Keratinocyte (primary cell): Measurements from ENCODE around the gene KCNQ2. TPM values are rescaled to one million over a fixed set of nuclear protein-coding genes. Genes with fewer than 3 reads are reported as not detected.

Experiments used
- DNase-seq: peaks from one replicate; pipeline ENCODE4 v3.0.0-alpha.2; 2011; ENCODE audit warnings: low read depth, missing footprints, low spot score
- FAIRE-seq: peaks from 2 replicates; lab custom pipeline; 2011; peaks lifted over from hg19 to GRCh38; lab: Jason Lieb, UNC
- H2AFZ ChIP-seq: 2 replicates; pipeline ENCODE4 v1.6.0; 2012; ENCODE audit warnings: low read length, control low read depth, inconsistent platforms; ENCODE audit not compliant: control insufficient read depth
- H3K27ac ChIP-seq: 2 replicates; pipeline ENCODE4 v1.5.1; 2011; ENCODE audit warnings: low read length; ENCODE audit not compliant: control insufficient read depth, insufficient read depth
- H3K27me3 ChIP-seq: 3 replicates; pipeline ENCODE4 v1.6.0; 2011; ENCODE audit warnings: low read length; ENCODE audit not compliant: control insufficient read depth, insufficient read depth; ENCODE audit errors: extremely low read depth
- H3K36me3 ChIP-seq, 2 experiments: 2 replicates in 1 of 2; 3 replicates in 1 of 2; pipeline ENCODE4 v1.5.1; 2011; ENCODE audit warnings: low read length in 2 of 2, mild to moderate bottlenecking in 1 of 2; ENCODE audit not compliant: control insufficient read depth in 2 of 2, insufficient read depth in 2 of 2; ENCODE audit errors: extremely low read depth in 1 of 2
- H3K4me1 ChIP-seq: 3 replicates; pipeline ENCODE4 v1.5.1; 2011; ENCODE audit warnings: low read length; ENCODE audit not compliant: control insufficient read depth, insufficient read depth; ENCODE audit errors: extremely low read depth
- H3K4me2 ChIP-seq: 3 replicates; pipeline ENCODE4 v1.6.0; 2011; ENCODE audit warnings: low read depth, low read length; ENCODE audit not compliant: control insufficient read depth, insufficient read depth; ENCODE audit errors: extremely low read depth
- H3K4me3 ChIP-seq, 3 experiments: fragments of 200-600 bp in 1 of 3; sonication (generic) in 1 of 3; 2 replicates in 2 of 3; 3 replicates in 1 of 3; pipeline ENCODE4 v1.5.1; 2011 to 2016; ENCODE audit warnings: low read length in 3 of 3, mild to moderate bottlenecking in 3 of 3, control low read depth in 2 of 3, inconsistent platforms in 1 of 3, low read depth in 1 of 3, mixed read lengths in 1 of 3, mixed run types in 1 of 3, moderate library complexity in 1 of 3; ENCODE audit not compliant: control insufficient read depth in 2 of 3, insufficient read depth in 2 of 3; ENCODE audit errors: extremely low read depth in 1 of 3
- H3K79me2 ChIP-seq: 2 replicates; pipeline ENCODE4 v1.6.0; 2012; ENCODE audit warnings: low read length; ENCODE audit not compliant: control insufficient read depth, insufficient read depth
- H3K9ac ChIP-seq: 3 replicates; pipeline ENCODE4 v1.6.0; 2011; ENCODE audit warnings: low read length; ENCODE audit not compliant: control insufficient read depth, insufficient read depth; ENCODE audit errors: extremely low read depth
- H3K9me1 ChIP-seq: 3 replicates; pipeline ENCODE4 v1.6.0; 2011; ENCODE audit warnings: low read length; ENCODE audit not compliant: control insufficient read depth, insufficient read depth; ENCODE audit errors: extremely low read depth
- H3K9me3 ChIP-seq: 2 replicates; pipeline ENCODE4 v1.5.1; 2012; ENCODE audit warnings: low read depth, low read length; ENCODE audit not compliant: control insufficient read depth
- H4K20me1 ChIP-seq: 3 replicates; pipeline ENCODE4 v1.6.0; 2011; ENCODE audit warnings: low read length; ENCODE audit not compliant: control insufficient read depth, insufficient read depth; ENCODE audit errors: extremely low read depth
- CTCF ChIP-seq, 3 experiments: IDR thresholded peaks in 1 of 3; conservative IDR thresholded peaks in 1 of 3; optimal IDR thresholded peaks in 1 of 3; 2 replicates in 2 of 3; 3 replicates in 1 of 3; pipeline versions ENCODE3 to v1.5.1; 2011; ENCODE audit warnings: low read length in 3 of 3, mild to moderate bottlenecking in 3 of 3, moderate library complexity in 2 of 3, control low read depth in 1 of 3, inconsistent platforms in 1 of 3; ENCODE audit not compliant: insufficient read depth in 2 of 3; ENCODE audit errors: extremely low read depth in 1 of 3
- EZH2 ChIP-seq: IDR thresholded peaks from one replicate; pipeline ENCODE4 v1.6.1; 2012; ENCODE audit warnings: inconsistent platforms, mild to moderate bottlenecking, low read length, moderate library complexity
- dilution Hi-C: fragments of 300-500 bp; cut with MboI; formaldehyde crosslinking; loops from one replicate; pipeline ENCODE4 v1.7.0; 2020; ENCODE audit warnings: low sequenced_read_pairs; ENCODE audit not compliant: extremely low pct_ligation_motif_present
- polyA plus RNA-seq, 5 experiments: library from polyadenylated mRNA; depleted of rRNA in 3 of 5; stranded (reverse) in 3 of 5; stranded (forward) in 1 of 5; unstranded in 1 of 5; fragments of >200 nt; gene quantifications; 1 replicate in 1 of 5; 2 replicates in 3 of 5; 3 replicates in 1 of 5; pipeline versions ENCODE4 v1.2.1 to v1.2.3, GENCODE V29; 2011 to 2012; ENCODE audit warnings: missing spikeins in 2 of 5, low read depth in 1 of 5, low replicate concordance in 1 of 5

KCNQ2 gene
- polyA plus RNA-seq, 1 donor (not counting 4 experiments of a cell fraction or from before 2014, with no cell fraction given): not detected

DNA sequence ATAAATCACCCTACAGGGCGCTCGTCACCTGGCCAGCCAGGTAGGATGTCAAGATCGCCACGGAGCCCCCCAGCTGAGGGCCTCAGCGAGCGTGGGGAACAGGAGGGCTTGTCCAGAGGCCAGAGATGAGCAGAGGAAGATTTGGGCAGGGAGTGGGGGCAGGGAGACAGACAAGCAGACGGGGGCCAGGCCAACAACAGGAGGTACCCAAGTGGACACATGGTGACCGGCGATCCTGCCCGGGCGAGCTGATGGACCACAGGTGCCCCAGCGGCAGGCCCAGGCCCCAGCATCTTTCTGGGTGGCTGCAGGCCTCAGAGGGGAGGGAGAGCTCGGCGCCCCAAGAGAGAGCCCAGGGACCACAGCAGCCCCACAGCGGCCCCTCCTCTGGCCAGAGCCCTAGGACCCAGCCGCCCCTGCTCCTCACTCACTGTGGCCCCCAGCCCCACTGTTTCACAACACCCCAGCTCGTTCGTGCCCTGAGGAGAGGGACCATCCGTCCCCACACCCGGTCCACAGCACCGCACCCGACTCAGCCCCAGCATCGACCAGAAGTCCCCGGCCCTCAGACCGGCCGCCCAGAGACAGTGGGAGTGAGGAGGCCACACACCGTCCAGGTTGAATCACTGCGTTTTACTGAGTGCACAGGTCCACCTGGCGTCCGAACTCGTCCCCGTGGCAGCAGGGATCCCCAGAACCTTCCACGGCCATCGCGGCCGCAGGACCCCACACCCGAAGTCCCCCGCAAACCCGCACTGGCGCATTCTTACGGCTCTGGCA is 72.7 kb downstream of the KCNQ2 start:
- H3K9me1 ChIP-seq: no peaks in the 10 kb centered on the region
- dilution Hi-C loops: no loop called here
- no peak for FAIRE-seq
- H3K4me1 ChIP-seq: no peaks in the 10 kb centered on the region
- no peak overlapping the region for H3K4me2 ChIP-seq
- no peaks in the 10 kb centered on the region for H3K9me3 ChIP-seq
- H3K27me3 ChIP-seq: peaks cover 10% of the 10 kb centered on the region
- H3K27ac ChIP-seq: no peak overlapping the region
- H2AFZ ChIP-seq: no peak overlapping the region
- no peak overlapping the region for H3K9ac ChIP-seq
- H3K36me3 ChIP-seq: no peaks in the 10 kb centered on the region
- TF ChIP-seq CTCF (optimal IDR thresholded peaks at IDR 0.05 in 1 of 3, IDR thresholded peaks at IDR 0.05 in 1 of 3, conservative IDR thresholded peaks at IDR 0.05 in 1 of 3; ENCODE audit: extremely low read depth in 1 of 3, insufficient read depth in 2 of 3, low read length in 3 of 3): no peak
- TF ChIP-seq EZH2: no peak
- H3K79me2 ChIP-seq: no peaks in the 10 kb centered on the region
- no peak overlapping the region for H3K4me3 ChIP-seq
- DNase-seq: no peak
- no peaks in the 10 kb centered on the region for H4K20me1 ChIP-seq

GRCh38 chr20:63398744-63399514 is 73.5 kb downstream of the KCNQ2 start:
- Histone ChIP-seq H3K9ac (no peak overlapping the region), H3K79me2 (no peaks in the 10 kb centered on the region), H4K20me1 (no peaks in the 10 kb centered on the region), H3K4me2 (no peak overlapping the region), H2AFZ (no peak overlapping the region), H3K9me3 (no peaks in the 10 kb centered on the region), H3K27ac (no peak overlapping the region), H3K4me3 (no peak overlapping the region), H3K4me1 (no peaks in the 10 kb centered on the region), H3K27me3 (peaks cover 14% of the 10 kb centered on the region), H3K9me1 (no peaks in the 10 kb centered on the region), H3K36me3 (no peaks in the 10 kb centered on the region)
- DNase-seq: no peak
- no peak for TF ChIP-seq CTCF (optimal IDR thresholded peaks at IDR 0.05 in 1 of 3, IDR thresholded peaks at IDR 0.05 in 1 of 3, conservative IDR thresholded peaks at IDR 0.05 in 1 of 3; ENCODE audit: extremely low read depth in 1 of 3, insufficient read depth in 2 of 3, low read length in 3 of 3)
- TF ChIP-seq EZH2: no peak
- dilution Hi-C loops: no loop called here
- FAIRE-seq: no peak
